HTR-8/SVneo (cell line): ENCODE data around the gene DNAJB13.
"Not testable (repeated sequence)": the region's sequence is repeated elsewhere in the genome, so short reads cannot be mapped to it uniquely, and the experiment has no call there.

ENCODE experiments used
- DNase-seq: peaks from one replicate; pipeline ENCODE4 v3.0.0; 2011; ENCODE audit warnings: low spot score, mixed read lengths; ENCODE audit not compliant: insufficient read length
- FAIRE-seq: peaks from 2 replicates; lab custom pipeline; 2011; peaks lifted over from hg19 to GRCh38; lab: Jason Lieb, UNC

Gene DNAJB13

DNA sequence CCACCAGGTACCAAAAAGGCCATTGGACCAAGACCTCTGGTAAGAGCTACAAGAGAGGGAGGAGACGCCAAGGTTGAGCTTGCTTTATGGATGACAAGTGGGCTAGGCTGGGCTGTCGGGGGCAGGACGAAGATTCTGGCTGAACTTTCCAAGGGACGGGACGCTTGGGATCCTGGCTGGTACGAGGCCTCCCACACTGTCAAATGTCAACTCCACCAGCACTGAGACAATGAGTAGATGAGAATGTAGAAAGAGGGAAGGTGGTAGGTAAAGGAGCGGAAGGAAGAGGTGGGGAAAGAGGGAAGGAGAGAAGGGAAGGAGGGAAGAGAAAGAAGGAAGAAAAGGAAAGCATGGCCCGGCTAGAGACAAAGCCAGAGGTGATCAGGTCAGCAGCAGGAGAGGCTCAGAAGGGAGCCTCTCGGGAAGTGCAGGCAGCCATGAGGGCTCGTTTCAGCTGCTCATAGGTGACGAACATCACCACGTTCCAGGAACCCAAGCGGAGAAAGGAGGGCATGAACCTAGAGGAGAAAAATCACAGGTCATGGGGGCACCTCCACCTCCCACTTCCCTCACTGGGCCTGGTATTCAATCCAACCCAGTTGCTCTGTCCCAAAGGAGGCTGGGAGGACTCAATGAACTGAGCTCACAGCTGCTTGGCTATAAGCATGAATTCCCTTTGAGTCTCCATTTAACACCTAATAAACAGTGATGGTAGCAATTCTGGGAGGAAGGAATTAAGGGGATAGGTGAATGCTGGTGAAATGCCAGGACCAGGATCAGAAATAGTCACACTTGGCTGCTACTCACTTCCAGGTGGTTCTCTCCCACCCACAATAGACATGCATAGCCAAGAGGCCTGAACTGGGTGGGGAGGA is 24.0 kb downstream of the DNAJB13 start:
- no peak for DNase-seq
- FAIRE-seq: no peak

DNA sequence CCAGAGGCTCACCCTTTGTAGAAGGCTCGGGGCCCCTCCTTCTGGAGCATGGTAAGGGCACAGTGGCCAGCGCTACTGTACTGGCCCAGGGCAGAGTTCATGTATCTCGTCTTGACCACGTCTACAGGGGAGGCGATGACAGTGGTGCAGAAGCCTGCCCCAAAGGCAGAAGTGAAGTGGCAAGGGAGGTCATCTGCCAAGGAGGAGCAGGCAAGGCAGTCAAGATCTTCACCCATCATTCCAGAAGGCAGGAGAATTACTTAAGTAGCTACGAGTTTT is 24.6 kb downstream of the DNAJB13 start:
- FAIRE-seq: no peak
- DNase-seq: no peak

- no peak for DNase-seq
- FAIRE-seq: no peak
Observed at GRCh38 chr11:73976451-73977151, 25.8 kb downstream of the DNAJB13 start.

GRCh38 chr11:73977856-73978519 is 27.2 kb downstream of the DNAJB13 start:
- DNase-seq (no peak), FAIRE-seq (no peak)

- FAIRE-seq (no peak), DNase-seq (no peak)
Observed at GRCh38 chr11:73978576-73979086, 27.8 kb downstream of the DNAJB13 start.

DNA sequence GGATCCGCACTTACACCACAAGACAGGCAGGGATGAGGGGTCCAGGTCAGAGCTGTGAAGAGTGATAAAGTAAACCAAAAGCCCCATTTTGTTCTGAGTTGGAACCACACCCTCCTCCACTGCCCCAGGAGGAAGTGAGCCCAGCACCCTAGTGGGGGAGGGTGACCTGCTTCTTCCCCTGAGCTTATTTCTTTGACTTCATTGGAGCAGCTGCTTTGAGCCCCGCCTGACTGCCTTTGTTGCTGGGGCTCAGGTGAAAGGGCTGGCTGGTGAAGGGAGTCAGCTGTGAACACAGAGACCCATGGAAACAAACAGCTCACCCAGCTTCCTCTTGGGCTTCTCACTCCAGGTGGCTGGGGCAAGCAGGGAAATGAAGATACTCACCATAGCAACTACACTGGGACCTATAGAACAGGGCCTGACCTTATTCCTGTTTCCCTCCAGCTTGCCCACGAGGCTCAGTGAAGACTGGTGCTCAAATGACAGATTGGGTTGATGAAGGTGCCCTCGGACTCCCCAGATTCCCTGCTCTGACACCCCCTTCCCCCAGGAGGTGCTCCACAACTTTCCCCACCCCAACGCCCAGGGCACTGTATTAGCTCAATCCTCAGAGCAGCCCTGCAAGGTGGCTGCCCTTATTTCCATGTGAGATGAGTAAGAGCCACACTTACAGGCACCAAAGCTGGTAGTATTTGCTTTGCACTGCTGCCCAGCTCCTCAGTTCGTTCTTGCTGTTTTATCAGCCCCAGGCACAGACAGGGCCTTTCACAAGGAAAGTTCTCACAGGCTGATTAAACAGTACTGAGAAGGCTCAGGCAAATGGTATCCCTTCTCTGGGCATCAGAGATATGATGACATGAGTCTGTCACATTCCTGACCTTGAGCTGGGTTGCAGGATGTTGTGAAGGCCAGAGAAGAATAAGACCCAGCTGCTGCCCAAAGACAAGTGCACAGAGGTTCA is 29.5 kb downstream of the DNAJB13 start:
- no peak for DNase-seq
- no peak for FAIRE-seq

DNA sequence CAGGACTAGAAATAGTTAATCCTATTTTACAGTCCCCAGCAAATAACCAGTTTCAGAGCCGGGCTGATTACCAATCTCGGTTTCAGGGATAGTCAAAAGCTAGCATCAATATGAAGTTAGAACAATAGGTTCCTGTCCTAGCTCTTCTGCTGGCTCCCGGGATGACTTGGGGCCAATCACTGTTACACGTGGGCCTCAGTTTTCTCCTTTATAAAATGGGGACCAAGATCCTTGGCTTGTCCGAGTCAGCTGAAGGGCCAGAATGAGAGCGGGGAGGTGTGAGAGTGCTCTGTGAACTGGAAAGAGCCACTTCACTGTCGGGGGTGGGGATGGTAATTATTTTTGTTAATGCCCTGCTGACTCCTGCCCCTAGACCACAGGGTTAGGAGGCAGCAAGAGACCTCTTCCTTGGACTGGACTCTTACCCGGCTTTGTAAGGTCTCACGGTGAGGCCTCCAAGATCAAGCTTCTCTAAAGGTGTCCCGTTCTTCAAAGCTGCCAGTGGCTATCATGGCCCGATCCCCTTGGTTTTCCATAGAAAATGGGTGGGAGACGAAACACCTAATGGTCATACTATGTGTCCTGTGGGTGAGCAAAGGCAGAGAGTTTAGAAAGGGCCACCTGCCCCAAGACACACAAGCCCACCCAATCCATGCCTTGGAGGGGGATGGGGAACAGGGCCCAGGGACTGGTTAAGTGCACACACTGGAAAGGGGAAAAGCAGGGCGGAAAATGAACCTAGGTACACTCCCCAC is 30.4 kb downstream of the DNAJB13 start:
- no peak for FAIRE-seq
- no peak for DNase-seq

DNA sequence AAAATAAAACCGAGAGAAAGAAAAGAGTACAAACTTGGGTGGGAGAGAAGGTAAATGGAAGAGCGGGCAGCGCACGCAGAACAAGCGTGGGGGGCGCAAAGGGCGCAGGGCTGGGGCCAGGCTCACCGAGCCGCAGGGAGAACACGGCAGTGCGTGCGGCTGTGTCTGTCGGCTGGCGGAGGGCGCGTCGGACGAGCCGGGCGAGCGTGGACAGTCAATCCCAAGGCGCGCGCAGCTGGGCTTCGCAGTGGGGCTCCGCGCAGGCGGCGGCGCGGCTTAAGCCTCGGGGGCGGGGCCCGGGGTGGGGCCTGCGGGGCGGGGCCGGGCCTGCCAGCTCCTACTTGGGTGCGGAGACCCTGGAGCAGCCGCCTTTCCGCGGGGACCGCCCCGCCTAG is 31.8 kb downstream of the DNAJB13 start, which contains the start of gene UCP2:
TSS of gene UCP2 (minus strand) at position 249 of the 395 bp plus-strand sequence. CDS start 4,465 bp downstream, outside the sequence.
- DNase-seq (peak; percentile 91), FAIRE-seq (no peak)

DNA sequence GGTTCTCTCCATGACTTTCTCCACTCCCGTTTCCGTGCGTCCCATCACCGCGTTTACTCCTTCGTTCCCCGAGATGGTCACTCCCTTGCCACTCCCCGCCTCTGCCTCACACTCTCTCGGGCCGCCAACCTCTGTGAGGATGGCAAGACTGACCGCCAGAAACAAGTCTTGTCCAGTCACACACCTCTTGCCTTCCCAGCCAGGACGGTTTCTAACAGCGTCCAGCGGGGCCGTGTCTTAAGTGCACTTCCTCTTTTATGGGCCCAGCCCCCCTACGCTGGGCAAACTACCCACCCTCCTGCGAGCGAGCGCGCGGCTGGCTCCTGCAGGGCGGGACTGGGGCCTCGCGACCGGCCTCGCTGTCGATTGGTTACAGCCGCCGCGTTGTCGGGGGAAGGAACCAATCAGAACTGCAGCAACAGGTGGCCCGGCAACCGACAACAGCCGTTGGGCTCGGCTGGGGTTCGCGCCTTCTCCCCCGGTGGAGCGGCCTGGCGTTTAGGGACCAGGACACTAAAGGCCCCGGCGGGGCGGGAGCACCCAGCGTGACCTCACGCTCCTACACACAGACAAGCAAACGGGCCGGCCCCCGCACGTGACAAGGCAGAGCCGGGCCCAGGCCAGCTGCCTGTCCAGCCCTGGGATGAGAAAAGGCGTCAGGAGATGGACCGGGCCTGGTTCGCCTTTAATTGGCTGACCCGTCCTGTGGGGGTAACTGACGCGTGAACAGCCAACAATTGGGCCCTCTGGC is 32.3 kb downstream of the DNAJB13 start:
- peak; percentile 97 for FAIRE-seq
- DNase-seq: peak; percentile 99

DNA sequence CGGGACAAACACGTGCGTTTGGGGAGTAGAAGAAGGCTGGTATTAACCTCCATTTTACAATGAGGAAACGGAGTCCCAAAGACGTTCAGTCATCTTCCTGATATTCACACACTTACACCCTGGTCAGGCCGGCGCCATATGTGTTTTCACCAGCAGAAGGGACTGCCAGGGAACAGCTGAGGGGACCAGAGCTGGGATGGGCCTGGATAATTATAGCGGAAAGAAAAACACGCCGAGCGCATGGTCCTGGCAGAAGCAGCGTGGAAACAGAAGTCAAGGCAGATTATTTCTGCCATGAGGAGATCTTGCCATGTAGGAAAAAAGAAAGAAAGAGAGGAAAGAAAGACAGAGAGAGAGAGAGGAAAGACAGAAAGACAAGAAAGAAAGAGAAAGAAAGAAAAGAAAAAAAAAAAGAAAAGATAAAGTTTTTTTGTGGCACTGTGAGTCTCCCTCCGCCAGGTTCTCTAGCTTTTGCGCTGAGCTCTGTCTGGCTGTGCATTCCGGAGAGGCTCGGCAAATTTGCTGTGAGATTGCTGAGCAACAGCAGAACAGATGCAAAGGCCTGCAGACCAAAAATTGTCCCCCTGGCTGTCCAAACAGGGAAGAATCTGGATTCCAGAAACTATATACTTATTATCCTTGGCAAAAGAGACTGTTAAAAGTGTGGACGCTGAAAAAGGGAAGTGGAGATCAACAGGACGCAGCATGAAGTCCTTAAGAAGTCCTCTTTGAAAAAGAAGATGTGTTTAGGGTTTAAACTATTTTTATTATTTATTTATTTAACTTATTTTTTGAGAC is 33.1 kb downstream of the DNAJB13 start:
- DNase-seq: no peak
- FAIRE-seq: no peak

DNA sequence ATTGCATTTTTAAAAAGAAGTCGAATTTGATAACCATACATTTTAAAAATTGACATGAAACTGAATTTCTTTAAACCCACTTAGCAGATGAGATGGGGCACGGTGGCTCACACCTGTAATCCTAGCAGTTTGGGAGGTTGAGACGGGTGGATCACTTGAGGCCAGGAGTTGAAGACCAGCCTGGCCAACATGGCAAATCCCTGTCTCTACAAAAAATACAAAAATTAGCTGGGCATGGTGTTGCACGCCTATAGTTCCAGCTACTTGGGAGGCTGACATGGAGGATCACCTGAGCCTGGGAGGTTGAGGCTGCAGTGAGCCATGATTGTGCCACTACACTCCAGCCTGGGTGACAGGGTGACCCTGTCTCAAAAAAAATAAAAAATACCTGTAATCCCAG is 34.8 kb downstream of the DNAJB13 start:
- not testable (repeated sequence) for FAIRE-seq, DNase-seq

DNA sequence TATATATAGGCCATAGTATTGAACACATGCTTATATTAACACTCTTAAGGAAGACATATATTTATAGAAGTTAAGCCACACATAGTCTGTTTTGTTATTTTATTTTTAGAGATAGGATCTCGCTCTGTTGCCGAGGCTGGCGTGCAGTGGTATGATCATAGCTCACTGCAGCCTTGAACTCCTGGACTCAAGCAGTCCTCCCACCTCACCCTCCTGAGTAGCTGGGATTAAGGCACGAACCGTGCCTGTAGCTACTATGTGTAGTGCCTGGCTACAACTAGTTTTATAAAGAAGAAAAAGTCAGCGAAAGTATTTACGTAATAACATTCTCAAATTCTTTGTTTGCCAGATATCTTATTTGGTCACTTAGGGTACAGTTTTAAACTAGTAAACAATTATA is 37.4 kb downstream of the DNAJB13 start:
- FAIRE-seq: no peak

GRCh38 chr11:73989156-73989555 is 38.3 kb downstream of the DNAJB13 start:
- DNase-seq (no peak), FAIRE-seq (no peak)

More for the DNA sequence above, 37.4 kb downstream of the DNAJB13 start:
- DNase-seq: no peak

DNA sequence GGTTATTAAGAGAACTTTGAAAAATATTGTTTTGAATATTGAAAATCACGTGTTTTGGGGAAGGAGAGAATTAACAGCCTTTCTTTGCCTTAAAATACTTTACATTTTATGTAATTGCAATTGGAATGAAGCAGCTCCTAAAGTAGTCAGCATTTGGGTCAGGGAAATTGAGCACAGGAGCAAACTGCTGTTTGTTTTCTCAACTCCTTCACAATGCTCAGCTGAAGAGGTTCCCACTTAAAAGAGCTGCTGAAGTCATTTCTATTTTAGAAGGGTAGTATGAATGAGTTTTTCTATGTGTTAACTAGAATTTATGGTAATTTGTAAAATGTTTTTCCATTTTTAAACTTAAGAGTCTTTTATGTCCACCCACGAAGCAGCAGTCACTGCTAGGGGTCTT is 39.9 kb downstream of the DNAJB13 start:
- no peak for DNase-seq
- no peak for FAIRE-seq

DNA sequence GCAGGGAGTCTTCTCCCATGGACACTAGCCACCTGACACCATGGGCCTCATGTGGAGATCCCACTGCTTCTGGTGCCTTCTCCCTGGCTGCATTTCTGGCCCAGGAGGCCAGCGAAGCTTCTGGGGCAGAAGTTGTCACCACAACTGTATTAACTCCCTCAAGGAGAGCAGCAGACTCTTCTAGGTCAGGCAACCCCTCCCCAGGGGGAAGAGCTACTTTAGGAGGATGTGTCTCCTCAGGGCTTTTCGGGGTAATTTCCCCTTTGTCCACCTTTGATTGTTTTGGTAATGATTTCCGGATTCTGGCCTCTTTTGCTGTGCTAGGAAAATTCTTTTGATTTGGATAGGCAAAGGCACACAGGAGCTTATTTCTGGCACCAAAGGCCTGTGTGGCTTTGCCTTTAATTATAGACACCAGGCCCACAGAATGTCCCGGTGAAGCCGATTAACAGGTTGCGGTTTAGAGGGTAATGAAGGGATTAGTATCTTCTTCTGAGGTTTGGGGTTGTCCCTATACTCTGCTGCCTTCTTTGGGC is 40.7 kb downstream of the DNAJB13 start:
- FAIRE-seq (no peak), DNase-seq (no peak)

GRCh38 chr11:73995247-73995646 is 44.4 kb downstream of the DNAJB13 start:
- FAIRE-seq (no peak), DNase-seq (no peak)

DNA sequence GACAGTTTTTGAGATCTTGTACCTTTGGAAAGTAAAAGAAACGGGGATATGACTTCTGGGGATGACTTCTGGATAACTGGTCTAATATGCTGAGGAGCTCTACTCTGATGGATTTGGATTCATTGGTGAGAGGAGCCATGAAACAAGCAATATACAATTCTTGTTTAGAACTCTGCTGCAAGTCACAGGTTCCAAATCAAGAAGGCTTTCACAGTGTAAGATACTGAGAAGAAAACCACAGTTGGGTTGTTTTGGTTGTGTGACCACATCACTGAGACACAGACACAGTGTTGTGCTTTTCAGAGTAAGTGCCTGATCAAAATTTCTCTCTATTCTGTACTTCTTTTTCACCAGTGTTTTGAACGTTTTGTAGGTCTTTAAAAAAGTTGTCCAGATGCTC is 44.9 kb downstream of the DNAJB13 start:
- no peak for FAIRE-seq

More for the DNA sequence above, 44.9 kb downstream of the DNAJB13 start:
- no peak for DNase-seq
